Muscle of arm (tissue), 12 donors: Measurements from ENCODE around the gene PCYT2. TPM values are rescaled to one million over a fixed set of nuclear protein-coding genes. Genes with fewer than 3 reads are reported as not detected.

ENCODE experiments used
- DNase-seq: peaks from one replicate; pipeline ENCODE4 v3.0.0-alpha.2; 2013
- polyA plus RNA-seq, 12 donors: library from polyadenylated mRNA; unstranded; fragments of 120-200 nt; gene quantifications; one replicate each; pipeline ENCODE4 v1.2.1, GENCODE V29; 2013; ENCODE audit not compliant: insufficient read length in 12 of 12

Gene PCYT2
- polyA plus RNA-seq, 12 donors: 8.1 to 17.0 (median 10.0) TPM; not detected in 1

GRCh38 chr17:81948635-81949378 is 37.6 kb upstream of the PCYT2 start:
- DNase-seq: no peak

- DNase-seq: no peak
Observed at GRCh38 chr17:81947189-81947588, 36.0 kb upstream of the PCYT2 start, which contains the start of gene MYADML2. Gene MYADML2, minus strand, starts transcription at chr17:81947233. Its CDS starts 5,492 bp downstream, at chr17:81941741.

GRCh38 chr17:81944858-81945257 is 33.7 kb upstream of the PCYT2 start:
- DNase-seq: no peak

- DNase-seq: no peak
Observed at GRCh38 chr17:81942167-81942553, 31.0 kb upstream of the PCYT2 start.

GRCh38 chr17:81941484-81942166 is 30.4 kb upstream of the PCYT2 start:
- no peak for DNase-seq

GRCh38 chr17:81940538-81941483 is 29.6 kb upstream of the PCYT2 start:
- no peak for DNase-seq

GRCh38 chr17:81939881-81940385 is 28.7 kb upstream of the PCYT2 start:
- no peak for DNase-seq

- DNase-seq: no peak
Observed at GRCh38 chr17:81939218-81939617, 28.0 kb upstream of the PCYT2 start.

- DNase-seq: no peak
Observed at GRCh38 chr17:81935709-81936084, 24.5 kb upstream of the PCYT2 start.

GRCh38 chr17:81934850-81935708 is 23.9 kb upstream of the PCYT2 start:
- no peak for DNase-seq

GRCh38 chr17:81934098-81934757 is 23.0 kb upstream of the PCYT2 start:
- DNase-seq: no peak

GRCh38 chr17:81933178-81933699 is 22.0 kb upstream of the PCYT2 start:
- no peak for DNase-seq

- DNase-seq: no peak
Observed at GRCh38 chr17:81932333-81932983, 21.3 kb upstream of the PCYT2 start.

GRCh38 chr17:81931557-81932332 is 20.5 kb upstream of the PCYT2 start:
- no peak for DNase-seq

- DNase-seq: no peak
Observed at GRCh38 chr17:81931189-81931556, 20.0 kb upstream of the PCYT2 start.

GRCh38 chr17:81930142-81931125 is 19.2 kb upstream of the PCYT2 start:
- no peak for DNase-seq
